AG20443 (cell line): Measurements from ENCODE around the gene TMEM267.
"Not testable (repeated sequence)": the region's sequence is repeated elsewhere in the genome, so short reads cannot be mapped to it uniquely, and the experiment has no call there.

Experiments
- DNase-seq: peaks from one replicate; pipeline ENCODE4 v3.0.0; 2012; ENCODE audit warnings: low spot score, mixed read lengths

The TMEM267 gene

GRCh38 chr5:43409809-43410271, 73.8 kb downstream of the TMEM267 start:
- DNase-seq = no peak

- DNase-seq = not testable (repeated sequence)
These were observed 81.1 kb downstream of the TMEM267 start for GRCh38 chr5:43402524-43403066.

GRCh38 chr5:43401827-43402226, 81.8 kb downstream of the TMEM267 start:
- peak; percentile 42 for DNase-seq

GRCh38 chr5:43400082-43400481, 83.6 kb downstream of the TMEM267 start:
- DNase-seq = peak; percentile 42

- peak; percentile 75 for DNase-seq
These were observed 86.8 kb downstream of the TMEM267 start for GRCh38 chr5:43396762-43397304.
